Lung (tissue), 12 donors: ENCODE measurements around the gene PEPD. TPM values are rescaled to one million over a fixed set of nuclear protein-coding genes. Genes with fewer than 3 reads are reported as not detected.

ENCODE experiments used
- ATAC-seq: fragments of 200-7000 bp; cut with Tn5 transposase; one replicate; pipeline ENCODE4 v1.9.1; 2020; ENCODE audit warnings: moderate number of reproducible peaks; ENCODE audit not compliant: insufficient read depth, low FRiP score
- DNase-seq, 3 donors: peaks; one replicate each; pipeline ENCODE4 v3.0.0-alpha.2; 2013 to 2017
- H3K27ac ChIP-seq, 2 donors: one replicate each; pipeline ENCODE4 v1.5.1; 2013; ENCODE audit warnings: mild to moderate bottlenecking in 2 of 2, moderate library complexity in 2 of 2, control low read depth in 1 of 2, inconsistent platforms in 1 of 2, low read depth in 1 of 2, low read length in 1 of 2
- H3K27me3 ChIP-seq, 3 donors: one replicate each; pipeline ENCODE4 v1.5.1; 2013; ENCODE audit warnings: low read length in 2 of 3; ENCODE audit not compliant: control insufficient read depth in 3 of 3, insufficient read depth in 3 of 3
- H3K36me3 ChIP-seq, 4 donors: one replicate each; pipeline ENCODE4 v1.5.1; 2013; ENCODE audit warnings: low read length in 4 of 4, mild to moderate bottlenecking in 1 of 4, moderate library complexity in 1 of 4; ENCODE audit not compliant: control insufficient read depth in 4 of 4, insufficient read depth in 4 of 4
- H3K4me1 ChIP-seq, 5 donors: one replicate each; pipeline ENCODE4 v1.5.1; 2013; ENCODE audit warnings: low read length in 5 of 5, mild to moderate bottlenecking in 2 of 5, moderate library complexity in 1 of 5; ENCODE audit not compliant: control insufficient read depth in 5 of 5, insufficient read depth in 5 of 5
- H3K4me3 ChIP-seq: one replicate; pipeline ENCODE4 v1.5.1; 2013; ENCODE audit warnings: mild to moderate bottlenecking, control low read depth, moderate library complexity
- H3K9ac ChIP-seq, 2 donors: one replicate each; pipeline ENCODE4 v1.5.1; 2013; ENCODE audit warnings: low read length in 2 of 2, control low read depth in 1 of 2; ENCODE audit not compliant: insufficient read depth in 1 of 2
- H3K9me3 ChIP-seq, 4 donors: one replicate each; pipeline ENCODE4 v1.5.1; 2013; ENCODE audit warnings: low read length in 3 of 4, mild to moderate bottlenecking in 1 of 4, moderate library complexity in 1 of 4; ENCODE audit not compliant: control insufficient read depth in 4 of 4, insufficient read depth in 3 of 4
- WGBS, 2 donors: extraction: QIAGEN DNeasy Blood & Tissue Kit; methylation state at CpG; one replicate each; pipeline ENCODE4 v1.1.7; 2013; 5-methylcytosine and 5-hydroxymethylcytosine counted together
- polyA plus RNA-seq, 2 donors: library from polyadenylated mRNA; stranded (reverse); fragments of 200-250 nt; gene quantifications; one replicate each; pipeline ENCODE4 v1.2.1, GENCODE V29; 2013
- total RNA-seq, 2 donors: library from RNA; depleted of rRNA in 1 of 2; stranded (reverse); fragments of >200 nt in 1 of 2; gene quantifications; one replicate each; pipeline ENCODE4 v1.2.1, GENCODE V29; 2014 to 2021
- TF ChIP-seq, protein P1 (sequence below): IDR thresholded peaks from 2 replicates; pipeline ENCODE4 v1.5.1; 2012; ENCODE audit warnings: mild to moderate bottlenecking; ENCODE audit errors: control extremely low read depth, extremely low read depth
- donor health status: control.
- donor health status: control.
- donor health status: Bipolar disorder and iron deficiency.
- donor health status: healthy.
- donor health status: DM: yes; HTN: yes; CAD: no.

Gene PEPD
- total and polyA plus RNA-seq, 4 donors: 29.6 to 88.2 (median 73.4) TPM

DNA sequence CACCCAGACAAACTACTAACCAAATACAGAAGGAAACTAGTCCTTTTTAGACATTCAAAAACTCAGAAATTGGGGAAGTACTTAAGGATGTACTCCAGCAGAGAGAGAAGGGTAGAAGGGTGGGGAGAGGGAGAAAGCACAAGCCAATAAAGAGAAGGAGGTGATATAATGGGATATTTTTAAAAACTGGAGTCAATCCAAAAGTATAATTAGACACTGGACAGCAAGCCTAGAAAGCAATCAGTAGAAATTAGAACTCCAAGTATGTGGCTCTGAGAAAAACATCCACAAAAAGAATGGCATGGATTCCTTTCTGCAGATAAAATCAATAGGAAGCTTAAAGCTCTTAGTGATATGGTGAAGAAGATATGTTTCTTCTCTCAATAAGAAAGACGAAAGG lies 55.8 kb downstream of the PEPD start:
- WGBS, 2 donors: 76 to 91% methylated on average over 1 of the region's 1 CpG
- no peak overlapping the region for H3K27ac ChIP-seq
- ATAC-seq (no peak), DNase-seq (no peak)
- no peak overlapping the region for H3K4me3 ChIP-seq
- no peaks in the 10 kb centered on the region for H3K27me3 ChIP-seq
- no peak overlapping the region for H3K9ac ChIP-seq
- H3K36me3 ChIP-seq: peaks cover 0 to 18% (median 0%) of the 10 kb centered on the region in 4 donors
- TF ChIP-seq, protein P1, sequence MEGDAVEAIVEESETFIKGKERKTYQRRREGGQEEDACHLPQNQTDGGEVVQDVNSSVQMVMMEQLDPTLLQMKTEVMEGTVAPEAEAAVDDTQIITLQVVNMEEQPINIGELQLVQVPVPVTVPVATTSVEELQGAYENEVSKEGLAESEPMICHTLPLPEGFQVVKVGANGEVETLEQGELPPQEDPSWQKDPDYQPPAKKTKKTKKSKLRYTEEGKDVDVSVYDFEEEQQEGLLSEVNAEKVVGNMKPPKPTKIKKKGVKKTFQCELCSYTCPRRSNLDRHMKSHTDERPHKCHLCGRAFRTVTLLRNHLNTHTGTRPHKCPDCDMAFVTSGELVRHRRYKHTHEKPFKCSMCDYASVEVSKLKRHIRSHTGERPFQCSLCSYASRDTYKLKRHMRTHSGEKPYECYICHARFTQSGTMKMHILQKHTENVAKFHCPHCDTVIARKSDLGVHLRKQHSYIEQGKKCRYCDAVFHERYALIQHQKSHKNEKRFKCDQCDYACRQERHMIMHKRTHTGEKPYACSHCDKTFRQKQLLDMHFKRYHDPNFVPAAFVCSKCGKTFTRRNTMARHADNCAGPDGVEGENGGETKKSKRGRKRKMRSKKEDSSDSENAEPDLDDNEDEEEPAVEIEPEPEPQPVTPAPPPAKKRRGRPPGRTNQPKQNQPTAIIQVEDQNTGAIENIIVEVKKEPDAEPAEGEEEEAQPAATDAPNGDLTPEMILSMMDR: no peak
- H3K9me3 ChIP-seq: no peaks in the 10 kb centered on the region
- peaks cover 0 to 4% (median 0%) of the 10 kb centered on the region in 5 donors for H3K4me1 ChIP-seq

DNA sequence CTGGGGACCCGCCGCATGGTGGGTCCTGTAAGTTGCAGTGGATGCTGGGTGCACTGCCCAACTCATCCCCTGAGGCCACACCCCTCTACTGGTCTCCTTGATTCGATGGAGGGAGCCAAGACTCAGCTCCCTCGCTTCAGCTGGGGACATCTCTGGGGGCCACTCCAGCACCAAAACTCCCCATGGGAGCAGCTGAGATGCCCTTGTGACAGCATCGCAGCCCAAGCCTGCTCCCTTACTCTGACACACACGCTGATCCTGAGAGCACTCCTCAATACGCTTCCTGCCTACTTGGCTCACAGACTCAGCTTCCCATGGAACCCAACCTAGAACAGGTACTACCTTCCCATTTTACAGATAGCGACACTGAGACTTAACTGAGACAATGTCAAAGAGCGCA lies 56.2 kb downstream of the PEPD start:
- TF ChIP-seq, protein P1: no peak
- Histone ChIP-seq H3K4me3 (no peak overlapping the region), H3K36me3 (peaks cover 0 to 22% (median 0%) of the 10 kb centered on the region in 4 donors), H3K9ac (no peak overlapping the region), H3K9me3 (no peaks in the 10 kb centered on the region), H3K27me3 (no peaks in the 10 kb centered on the region), H3K4me1 (peaks cover 0 to 4% (median 0%) of the 10 kb centered on the region in 5 donors), H3K27ac (no peak overlapping the region)
- ATAC-seq: no peak
- 92 to 98% methylated on average over 9 of the region's 9 CpGs for WGBS, 2 donors
- DNase-seq: no peak

DNA sequence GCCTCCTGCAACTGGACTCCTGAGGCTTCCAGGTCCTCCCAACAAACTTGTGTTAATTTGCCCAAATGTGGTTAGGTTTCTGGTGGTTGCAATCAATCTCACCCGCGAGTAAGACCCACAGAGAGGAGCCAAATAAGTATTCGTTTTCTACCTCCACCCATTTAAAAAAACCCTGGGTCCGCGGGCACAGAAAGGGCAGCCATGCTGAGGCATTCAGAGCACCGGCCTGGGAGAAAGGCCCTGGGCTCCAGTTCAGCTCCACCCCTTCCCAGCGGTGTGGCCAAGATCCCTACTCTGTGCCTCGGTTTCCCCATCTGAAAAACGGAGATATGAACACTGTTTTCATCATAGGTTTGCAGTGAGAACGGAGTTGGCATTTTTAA lies 56.9 kb downstream of the PEPD start:
- Histone ChIP-seq H3K36me3 (peaks cover 0 to 27% (median 0%) of the 10 kb centered on the region in 4 donors), H3K4me3 (no peak overlapping the region), H3K4me1 (peaks cover 0 to 4% (median 0%) of the 10 kb centered on the region in 5 donors), H3K27ac (no peak overlapping the region), H3K27me3 (no peaks in the 10 kb centered on the region), H3K9ac (no peak overlapping the region), H3K9me3 (no peaks in the 10 kb centered on the region)
- ATAC-seq (no peak), DNase-seq (no peak)
- WGBS, 2 donors: 92 to 96% methylated on average over 10 of the region's 10 CpGs
- TF ChIP-seq, protein P1: no peak
